Neural progenitor cell (in vitro differentiated cells): ENCODE measurements around the gene XRCC3.

Experiments
- EZH2 ChIP-seq: fragments of 200-600 bp; sonication (generic); IDR thresholded peaks from 2 replicates; pipeline ENCODE4 v1.6.1; 2017; ENCODE audit warnings: antibody characterized with exemption, mild to moderate bottlenecking, moderate library complexity
- EZH2phosphoT487 ChIP-seq: fragments of 200-600 bp; sonication (generic); IDR thresholded peaks from 2 replicates; pipeline ENCODE4 v1.6.1; 2017; ENCODE audit warnings: antibody characterized with exemption
- TF ChIP-seq, protein P1 (sequence below): fragments of 200-600 bp; sonication (generic); IDR thresholded peaks from 2 replicates; pipeline ENCODE4 v1.5.1; 2017; ENCODE audit warnings: antibody characterized with exemption, mild to moderate bottlenecking

DNA sequence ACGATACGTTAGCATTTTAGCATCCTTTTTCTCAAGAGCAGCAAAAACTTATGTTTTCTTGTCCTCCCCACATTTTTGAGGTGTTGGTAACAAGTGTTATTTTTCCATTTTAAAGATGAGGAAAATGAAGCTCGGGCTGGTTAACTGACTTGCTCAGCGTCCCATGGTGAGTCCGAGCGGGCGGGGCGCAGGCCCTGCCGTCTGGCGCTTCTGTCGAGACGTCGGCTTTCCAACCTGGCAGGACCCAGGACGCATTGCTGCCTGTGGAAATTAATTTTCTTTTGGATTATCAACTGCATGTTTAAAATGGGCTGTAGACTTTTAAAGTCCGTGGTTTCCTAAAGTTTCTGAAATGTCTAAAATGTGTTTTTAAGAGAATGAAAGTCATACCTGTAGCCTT lies 30.4 kb downstream of the XRCC3 start:
- TF ChIP-seq EZH2, result no peak
- TF ChIP-seq, protein P1, sequence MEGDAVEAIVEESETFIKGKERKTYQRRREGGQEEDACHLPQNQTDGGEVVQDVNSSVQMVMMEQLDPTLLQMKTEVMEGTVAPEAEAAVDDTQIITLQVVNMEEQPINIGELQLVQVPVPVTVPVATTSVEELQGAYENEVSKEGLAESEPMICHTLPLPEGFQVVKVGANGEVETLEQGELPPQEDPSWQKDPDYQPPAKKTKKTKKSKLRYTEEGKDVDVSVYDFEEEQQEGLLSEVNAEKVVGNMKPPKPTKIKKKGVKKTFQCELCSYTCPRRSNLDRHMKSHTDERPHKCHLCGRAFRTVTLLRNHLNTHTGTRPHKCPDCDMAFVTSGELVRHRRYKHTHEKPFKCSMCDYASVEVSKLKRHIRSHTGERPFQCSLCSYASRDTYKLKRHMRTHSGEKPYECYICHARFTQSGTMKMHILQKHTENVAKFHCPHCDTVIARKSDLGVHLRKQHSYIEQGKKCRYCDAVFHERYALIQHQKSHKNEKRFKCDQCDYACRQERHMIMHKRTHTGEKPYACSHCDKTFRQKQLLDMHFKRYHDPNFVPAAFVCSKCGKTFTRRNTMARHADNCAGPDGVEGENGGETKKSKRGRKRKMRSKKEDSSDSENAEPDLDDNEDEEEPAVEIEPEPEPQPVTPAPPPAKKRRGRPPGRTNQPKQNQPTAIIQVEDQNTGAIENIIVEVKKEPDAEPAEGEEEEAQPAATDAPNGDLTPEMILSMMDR, result no peak
- no peak for TF ChIP-seq EZH2phosphoT487
